Body of pancreas (tissue), 4 donors: ENCODE measurements around the gene ARPC2.

Source experiments
- CTCF ChIP-seq, 7 experiments: fragments of 450-650 bp in 4 of 7; fragments of 200-600 bp in 3 of 7; sonication (generic) in 3 of 7; IDR thresholded peaks; one replicate each; pipeline ENCODE4 v1.5.1; 2016 to 2019; ENCODE audit warnings: antibody characterized with exemption in 7 of 7
- POLR2A ChIP-seq, 3 donors: fragments of 450-650 bp; IDR thresholded peaks; one replicate each; pipeline ENCODE4 v1.6.1; 2016; ENCODE audit warnings: antibody characterized with exemption in 3 of 3, mild to moderate bottlenecking in 2 of 3

- no peak for TF ChIP-seq CTCF (IDR thresholded peaks at IDR 0.05)
- TF ChIP-seq POLR2A (IDR thresholded peaks at IDR 0.05): no peak
Observed at GRCh38 chr2:218217360-218218267, 625 bp downstream of the ARPC2 start.
